GM20431 (cell line): Measurements from ENCODE around the gene ZKSCAN5.
"Not testable (repeated sequence)": the region's sequence is repeated elsewhere in the genome, so short reads cannot be mapped to it uniquely, and the experiment has no call there.

Experiments
- in situ Hi-C: fragments of 300-500 bp; cut with MseI, MboI; formaldehyde crosslinking; loops from one replicate; pipeline ENCODE4 v1.15.0; 2020; ENCODE audit warnings: low sequenced_read_pairs; ENCODE audit not compliant: unreplicated experiment

Gene ZKSCAN5

GRCh38 chr7:99579956-99580777 lies 75.7 kb downstream of the ZKSCAN5 start:
- in situ Hi-C loops = no loop called here

DNA sequence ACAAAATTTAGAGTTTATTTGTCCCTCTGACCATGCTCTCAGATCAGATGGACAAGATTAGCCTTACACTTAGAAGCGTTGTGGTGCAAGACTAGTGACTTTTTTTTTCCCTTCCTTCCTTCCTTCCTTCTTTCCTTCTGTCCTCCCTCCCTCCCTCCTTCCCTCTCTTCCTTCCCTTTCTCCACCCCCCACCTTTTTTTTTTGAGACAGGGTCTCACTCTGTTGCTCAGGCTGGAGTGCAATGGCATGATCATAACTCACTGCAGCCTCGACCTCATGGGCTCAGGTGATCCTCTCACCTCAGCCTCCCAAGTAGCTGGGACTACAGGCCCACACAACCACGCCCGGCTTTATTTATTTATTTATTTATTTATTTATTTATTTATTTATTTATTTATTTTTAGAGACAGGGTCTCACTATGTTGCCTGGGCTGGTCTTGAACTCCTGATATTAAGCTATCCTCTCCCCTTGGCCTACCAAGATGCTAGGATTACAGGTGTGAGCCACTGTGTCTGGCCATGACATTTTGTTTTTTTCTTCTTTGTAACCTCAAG lies 76.4 kb downstream of the ZKSCAN5 start:
- in situ Hi-C loops = not testable (repeated sequence)
